Memory B cell (primary cell): ENCODE measurements around the gene GSE1.

Experiments
- ATAC-seq: fragments of 150-1000 bp; cut with Tn5 transposase; 2 replicates; pipeline ENCODE4 v1.10.0; 2021; ENCODE audit warnings: low read depth, mild to moderate bottlenecking, moderate library complexity
- DNase-seq, 2 donors: peaks; one replicate each; pipeline ENCODE4 v3.0.0; 2022; ENCODE audit warnings: low spot score in 2 of 2
- H3K27ac Mint-ChIP-seq: one replicate; pipeline ENCODE4 v1.8.0; 2022; ENCODE audit warnings: mild to moderate bottlenecking, moderate library complexity, mixed read lengths
- H3K27me3 Mint-ChIP-seq: one replicate; pipeline ENCODE4 v1.8.0; 2022; ENCODE audit warnings: mixed read lengths
- H3K36me3 Mint-ChIP-seq: one replicate; pipeline ENCODE4 v1.8.0; 2022; ENCODE audit warnings: mild to moderate bottlenecking, mixed read lengths
- H3K4me1 Mint-ChIP-seq: one replicate; pipeline ENCODE4 v1.8.0; 2022; ENCODE audit warnings: mixed read lengths
- H3K4me3 Mint-ChIP-seq: one replicate; pipeline ENCODE4 v1.8.0; 2022; ENCODE audit warnings: mild to moderate bottlenecking, moderate library complexity, mixed read lengths
- H3K9me3 Mint-ChIP-seq: one replicate; pipeline ENCODE4 v1.8.0; 2022; ENCODE audit warnings: mixed read lengths

Gene GSE1

GRCh38 chr16:85640254-85640558, 27.1 kb downstream of the GSE1 start:
- Mint-ChIP-seq H3K27me3 (no peaks in the 10 kb centered on the region), H3K4me3 (no peak overlapping the region), H3K36me3 (peaks cover 2% of the 10 kb centered on the region), H3K9me3 (no peaks in the 10 kb centered on the region), H3K27ac (no peak overlapping the region), H3K4me1 (peaks cover 6% of the 10 kb centered on the region)
- ATAC-seq (no peak), DNase-seq (no peak)

- Mint-ChIP-seq H3K27ac (no peak overlapping the region), H3K27me3 (no peaks in the 10 kb centered on the region), H3K9me3 (no peaks in the 10 kb centered on the region), H3K36me3 (peaks cover 2% of the 10 kb centered on the region), H3K4me1 (peaks cover 6% of the 10 kb centered on the region), H3K4me3 (no peak overlapping the region)
- no peak for DNase-seq
- ATAC-seq = no peak
Observed at GRCh38 chr16:85640585-85640984, 27.5 kb downstream of the GSE1 start.

- Mint-ChIP-seq H3K9me3 (no peaks in the 10 kb centered on the region), H3K4me1 (peaks cover 8% of the 10 kb centered on the region), H3K27ac (no peak overlapping the region), H3K36me3 (peaks cover 2% of the 10 kb centered on the region), H3K27me3 (no peaks in the 10 kb centered on the region), H3K4me3 (no peak overlapping the region)
- ATAC-seq = no peak
- DNase-seq = no peak
Observed at GRCh38 chr16:85641305-85641704, 28.2 kb downstream of the GSE1 start.

- no peak overlapping the region for H3K4me3 Mint-ChIP-seq
- H3K36me3 Mint-ChIP-seq = peaks cover 2% of the 10 kb centered on the region
- no peak overlapping the region for H3K27ac Mint-ChIP-seq
- H3K4me1 Mint-ChIP-seq = peaks cover 8% of the 10 kb centered on the region
- H3K27me3 Mint-ChIP-seq = no peaks in the 10 kb centered on the region
- DNase-seq (no peak), ATAC-seq (no peak)
- no peaks in the 10 kb centered on the region for H3K9me3 Mint-ChIP-seq
Observed at GRCh38 chr16:85641776-85642176, 28.7 kb downstream of the GSE1 start.

- H3K4me1 Mint-ChIP-seq = peaks cover 8% of the 10 kb centered on the region
- DNase-seq = no peak
- H3K27me3 Mint-ChIP-seq = no peaks in the 10 kb centered on the region
- no peak overlapping the region for H3K27ac Mint-ChIP-seq
- peaks cover 2% of the 10 kb centered on the region for H3K36me3 Mint-ChIP-seq
- ATAC-seq = no peak
- no peak overlapping the region for H3K4me3 Mint-ChIP-seq
- no peaks in the 10 kb centered on the region for H3K9me3 Mint-ChIP-seq
Observed at GRCh38 chr16:85642762-85643358, 29.7 kb downstream of the GSE1 start.

GRCh38 chr16:85643631-85644030, 30.5 kb downstream of the GSE1 start:
- Mint-ChIP-seq H3K27ac (no peak overlapping the region), H3K4me1 (peaks cover 7% of the 10 kb centered on the region), H3K27me3 (no peaks in the 10 kb centered on the region), H3K4me3 (no peak overlapping the region), H3K9me3 (no peaks in the 10 kb centered on the region), H3K36me3 (peaks cover 2% of the 10 kb centered on the region)
- ATAC-seq = no peak
- no peak for DNase-seq

GRCh38 chr16:85644093-85644712, 31.1 kb downstream of the GSE1 start:
- Mint-ChIP-seq H3K27me3 (no peaks in the 10 kb centered on the region), H3K36me3 (peaks cover under 1% of the 10 kb centered on the region), H3K4me1 (peaks cover 3% of the 10 kb centered on the region), H3K4me3 (no peak overlapping the region), H3K27ac (no peak overlapping the region), H3K9me3 (no peaks in the 10 kb centered on the region)
- DNase-seq (no peak), ATAC-seq (no peak)

GRCh38 chr16:85645021-85645589, 32.0 kb downstream of the GSE1 start:
- Mint-ChIP-seq H3K36me3 (no peaks in the 10 kb centered on the region), H3K27ac (no peak overlapping the region), H3K4me3 (no peak overlapping the region), H3K4me1 (peaks cover 2% of the 10 kb centered on the region), H3K27me3 (no peaks in the 10 kb centered on the region), H3K9me3 (no peaks in the 10 kb centered on the region)
- DNase-seq = no peak
- ATAC-seq = no peak

GRCh38 chr16:85646358-85646907, 33.3 kb downstream of the GSE1 start:
- Mint-ChIP-seq H3K9me3 (no peaks in the 10 kb centered on the region), H3K36me3 (no peaks in the 10 kb centered on the region), H3K4me3 (no peak overlapping the region), H3K4me1 (peaks cover 2% of the 10 kb centered on the region), H3K27me3 (no peaks in the 10 kb centered on the region), H3K27ac (no peak overlapping the region)
- DNase-seq = no peak
- no peak for ATAC-seq

- Mint-ChIP-seq H3K27me3 (no peaks in the 10 kb centered on the region), H3K4me3 (no peak overlapping the region), H3K9me3 (no peaks in the 10 kb centered on the region), H3K27ac (no peak overlapping the region), H3K36me3 (no peaks in the 10 kb centered on the region), H3K4me1 (peaks cover 2% of the 10 kb centered on the region)
- ATAC-seq (no peak), DNase-seq (no peak)
Observed at GRCh38 chr16:85646976-85647375, 33.9 kb downstream of the GSE1 start.

GRCh38 chr16:85648070-85648714, 35.1 kb downstream of the GSE1 start:
- DNase-seq (no peak), ATAC-seq (no peak)
- Mint-ChIP-seq H3K4me3 (no peak overlapping the region), H3K4me1 (peaks cover 2% of the 10 kb centered on the region), H3K9me3 (no peaks in the 10 kb centered on the region), H3K27ac (no peak overlapping the region), H3K36me3 (no peaks in the 10 kb centered on the region), H3K27me3 (no peaks in the 10 kb centered on the region)

GRCh38 chr16:85648805-85649204, 35.7 kb downstream of the GSE1 start:
- Mint-ChIP-seq H3K4me3 (no peak overlapping the region), H3K4me1 (peaks cover 2% of the 10 kb centered on the region), H3K36me3 (peaks cover 1% of the 10 kb centered on the region), H3K27ac (no peak overlapping the region), H3K27me3 (no peaks in the 10 kb centered on the region), H3K9me3 (no peaks in the 10 kb centered on the region)
- DNase-seq (no peak), ATAC-seq (no peak)

- no peaks in the 10 kb centered on the region for H3K27me3 Mint-ChIP-seq
- DNase-seq (no peak), ATAC-seq (no peak)
- H3K9me3 Mint-ChIP-seq = no peaks in the 10 kb centered on the region
- peaks cover 2% of the 10 kb centered on the region for H3K4me1 Mint-ChIP-seq
- no peak overlapping the region for H3K4me3 Mint-ChIP-seq
- H3K36me3 Mint-ChIP-seq = peaks cover 3% of the 10 kb centered on the region
- no peak overlapping the region for H3K27ac Mint-ChIP-seq
Observed at GRCh38 chr16:85649411-85650134, 36.5 kb downstream of the GSE1 start.
